ENCODE results near the gene CYTH3. TPM values are rescaled to one million over a fixed set of nuclear protein-coding genes. Genes with fewer than 3 reads are reported as not detected.
A peak's percentile ranks its signal among the peaks of the same experiment; 100 is the strongest.

CYTH3 gene
- total and polyA plus RNA-seq, 9 of the 15 experiments (the other 6 are each of a cell fraction or from before 2014, with no cell fraction given) = 0.25 to 15.2 (median 11.4) TPM

DNA sequence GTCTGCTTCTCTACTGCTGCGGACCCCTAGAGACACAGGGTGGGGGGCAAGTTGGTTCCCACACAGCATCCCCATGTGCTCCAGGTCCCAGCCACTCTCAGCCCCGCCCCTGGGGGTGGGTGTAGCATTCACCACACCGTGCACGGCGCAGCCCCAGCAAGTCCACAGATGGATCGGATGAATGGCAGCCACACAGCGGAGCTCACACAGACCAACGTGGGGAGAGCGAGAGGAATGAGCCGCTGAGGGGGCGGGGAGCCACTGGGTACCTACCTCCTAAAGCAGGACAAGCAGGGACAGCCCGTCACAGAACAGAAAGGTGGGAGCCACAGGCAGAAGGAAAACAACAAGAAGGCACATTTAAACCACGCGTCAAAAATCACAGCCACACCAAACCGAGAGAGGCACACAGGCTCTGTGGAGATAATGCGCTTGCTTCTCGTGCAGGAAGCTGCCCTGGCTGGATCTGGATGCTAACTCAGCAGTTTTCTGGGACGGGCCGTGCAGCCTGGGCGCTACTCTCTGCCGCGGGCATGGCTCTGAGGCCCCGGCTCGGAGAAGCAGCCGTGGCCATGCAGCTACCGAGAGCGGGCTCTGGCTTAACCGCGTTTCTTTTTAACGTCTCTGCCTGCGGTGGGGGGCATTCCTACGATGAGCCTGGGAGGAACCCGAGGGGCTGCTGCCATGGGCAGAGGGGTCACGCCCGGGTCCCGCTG is 102.5 kb downstream of the CYTH3 start:
- peak overlapping the region in 1 of 2 experiments; percentile 26; a peak in 1 of 4 replicates for H3K9ac ChIP-seq (ENCODE audit: insufficient read depth in 1 of 2, low read depth in 2 of 2, low read length in 2 of 2)
- no TSS peak for BruUV-seq (replicated peaks)
- in situ Hi-C loops (cut with MboI) (no loop called here), intact Hi-C loops (cut with micrococcal nuclease) (no loop called here)
- no peaks in the 10 kb centered on the region for H4K20me1 ChIP-seq (replicated peaks; ENCODE audit: control insufficient read depth, insufficient read depth, low read length)
- no peak for DNase-seq (ENCODE audit: extremely low read depth in 1 of 4, low spot score in 3 of 4)
- no peaks in the 10 kb centered on the region for H3K9me1 ChIP-seq (ENCODE audit: control insufficient read depth, insufficient read depth, low read length)
- H3K4me1 ChIP-seq (replicated peaks in 1 of 2; ENCODE audit: control insufficient read depth in 2 of 2, insufficient read depth in 2 of 2, low read length in 2 of 2) = peaks cover 0 to 44% of the 10 kb centered on the region in 2 experiments; a peak in 2 of 5 replicates
- H3K27me3 ChIP-seq (ENCODE audit: control insufficient read depth in 2 of 2, insufficient read depth in 2 of 2, low read length in 2 of 2) = no peaks in the 10 kb centered on the region
- H3K9me3 ChIP-seq (replicated peaks; ENCODE audit: control insufficient read depth, insufficient read depth, low read depth, low read length) = no peaks in the 10 kb centered on the region
- H3K36me3 ChIP-seq (ENCODE audit: control insufficient read depth, insufficient read depth, low read length) = peaks cover 20% of the 10 kb centered on the region; the same call in 1 of the 3 replicates
- no peaks in the 10 kb centered on the region for H3K79me2 ChIP-seq (ENCODE audit: control insufficient read depth, insufficient read depth, low read length)
- 90% methylated on average over 23 of the region's 36 CpGs for whole genome bisulfite sequencing (ENCODE audit: insufficient coverage, low coverage, missing lambda C conversion rate)
- no peak for ATAC-seq
- ChIA-PET POLR2A (interaction anchor here (0.6 kb wide), 1 partner anchor 201 kb away, joined by 3 read pairs; no protein-coding TSS in a partner anchor), CTCF (ENCODE audit: low intra/inter-chr PET ratio) (no interaction called here)
- no peak for FAIRE-seq
- no peak overlapping the region for H2AFZ ChIP-seq (ENCODE audit: low read depth, low read length)
- no peak overlapping the region for H3K4me3 ChIP-seq
- no peak for TF ChIP-seq FOXK2 (conservative IDR thresholded peaks at IDR 0.05 in 1 of 2, IDR thresholded peaks at IDR 0.05 in 1 of 2; ENCODE audit: low read depth in 2 of 2)
- TF ChIP-seq C11orf30 (IDR thresholded peaks at IDR 0.05; ENCODE audit: low read depth) = peak; percentile 74
- peak; percentile 83 for TF ChIP-seq ZNF316 (IDR thresholded peaks at IDR 0.05)
- peak; percentile 61 for TF ChIP-seq MAFK (IDR thresholded peaks at IDR 0.05; ENCODE audit: low read length)
- peak; percentile 4; the same call in 1 of the 2 replicates for TF ChIP-seq POLR2G (IDR thresholded peaks at IDR 0.05; ENCODE audit: low read depth, low read length)
- TF ChIP-seq MAFF (IDR thresholded peaks at IDR 0.05; ENCODE audit: low read length) = peak; percentile 55; the same call in 1 of the 2 replicates
- TF ChIP-seq PCBP1 (IDR thresholded peaks at IDR 0.05; ENCODE audit: low read depth, low read length, poor library complexity, severe bottlenecking) = no peak
- TF ChIP-seq MAFG (tag; conservative IDR thresholded peaks at IDR 0.05) = peak; percentile 63
- TF ChIP-seq RCOR1 (IDR thresholded peaks at IDR 0.05; ENCODE audit: borderline replicate concordance in 1 of 2, low read depth in 2 of 2, low read length in 2 of 2) = no peak
- no peak overlapping the region for H3K27ac ChIP-seq (ENCODE audit: extremely low read depth, low read depth, low read length)
- H3K4me2 ChIP-seq (ENCODE audit: insufficient read depth, low read length) = no peak overlapping the region

All from K562 (cell line).